Sciatic nerve (tissue), 2 donors: ENCODE results near the gene KDM4B. TPM values are rescaled to one million over a fixed set of nuclear protein-coding genes. Genes with fewer than 3 reads are reported as not detected.
A peak's percentile ranks its signal among the peaks of the same experiment; 100 is the strongest.

Experiments used
- ATAC-seq: fragments of 200-7000 bp; cut with Tn5 transposase; one replicate; pipeline ENCODE4 v1.9.1; 2020; ENCODE audit warnings: mild to moderate bottlenecking, moderate library complexity
- DNase-seq: peaks from one replicate; pipeline ENCODE4 v3.0.0-alpha.2; 2020; ENCODE audit warnings: low spot score
- intact Hi-C: fragments of 100-400 bp; cut with DNase I; formaldehyde crosslinking; loops from one replicate; pipeline ENCODE4 v1.14.2; 2022
- total RNA-seq: library from RNA; stranded (reverse); fragmentation: NEBNext Ultra II Directional; extraction: Animal tissue kit (Norgen Biotek cat#: 25700); gene quantifications from one replicate; pipeline ENCODE4 v1.2.1, GENCODE V29; 2021
- donor health status: DM: no; HTN: no; CAD: no.
- donor health status: DM: no; HTN: no; CAD: no.

KDM4B gene
- total RNA-seq, 1 donor from 2014 or later = 60.1 TPM

GRCh38 chr19:5143471-5144411 is 174.8 kb downstream of the KDM4B start:
- no peak for ATAC-seq

DNA sequence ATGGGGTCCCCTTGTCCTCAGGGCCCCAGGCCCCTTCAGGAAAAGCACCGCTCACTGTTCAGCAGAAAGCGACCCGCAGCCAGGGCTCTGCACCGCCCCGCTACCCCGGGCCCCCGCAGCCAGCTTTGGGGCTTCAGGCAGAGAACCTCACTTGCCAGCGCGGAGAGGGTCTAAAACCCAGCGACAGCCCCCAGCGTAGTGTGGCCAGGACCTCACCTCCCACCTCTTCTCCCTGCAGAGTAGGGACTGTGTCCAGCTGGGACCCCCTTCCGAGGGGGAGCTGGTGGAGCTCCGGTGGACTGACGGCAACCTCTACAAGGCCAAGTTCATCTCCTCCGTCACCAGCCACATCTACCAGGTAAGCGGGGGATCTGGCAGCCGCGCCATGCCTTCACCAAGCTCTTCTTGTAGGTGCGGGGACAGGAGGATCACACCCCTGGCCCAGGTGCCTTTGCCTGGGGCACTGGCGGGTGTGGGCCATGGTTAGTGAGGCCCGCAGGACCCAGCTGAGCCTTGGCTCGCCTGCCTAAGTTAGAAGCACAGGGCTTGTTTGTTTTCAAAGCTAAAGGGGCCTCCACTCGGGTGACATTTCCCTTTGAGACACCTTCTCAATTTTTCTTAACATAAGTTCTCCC is 175.7 kb downstream of the KDM4B start:
- DNase-seq (no peak), ATAC-seq (no peak)
- intact Hi-C loops = no loop called here

More at GRCh38 chr19:5143471-5144411, 174.8 kb downstream of the KDM4B start:
- DNase-seq = no peak
- intact Hi-C loops = no loop called here

- peak; percentile 59 for DNase-seq
- intact Hi-C loops = loop anchor here (2.0 kb wide), 1 partner anchor 65 kb away; no protein-coding TSS in a partner anchor
Measured at GRCh38 chr19:5145521-5146511, 176.9 kb downstream of the KDM4B start.

GRCh38 chr19:5147074-5147977 is 178.4 kb downstream of the KDM4B start:
- intact Hi-C loops = loop anchor here (2.0 kb wide), 1 partner anchor 67 kb away; no protein-coding TSS in a partner anchor
- ATAC-seq = no peak
- DNase-seq = peak; percentile 53

More at GRCh38 chr19:5145521-5146511, 176.9 kb downstream of the KDM4B start:
- no peak for ATAC-seq

- peak; percentile 44 for ATAC-seq
- intact Hi-C loops = loop anchor here (2.0 kb wide), 1 partner anchor 67 kb away; no protein-coding TSS in a partner anchor
Measured at GRCh38 chr19:5147978-5148793, 179.3 kb downstream of the KDM4B start.

GRCh38 chr19:5148794-5149190 is 179.9 kb downstream of the KDM4B start:
- DNase-seq = peak; percentile 59

More at GRCh38 chr19:5147978-5148793, 179.3 kb downstream of the KDM4B start:
- DNase-seq = peak; percentile 60

GRCh38 chr19:5149508-5149907 is 180.6 kb downstream of the KDM4B start:
- no peak for ATAC-seq
- intact Hi-C loops = no loop called here
- no peak for DNase-seq

More at GRCh38 chr19:5148794-5149190, 179.9 kb downstream of the KDM4B start:
- no peak for ATAC-seq
- intact Hi-C loops = no loop called here

GRCh38 chr19:5149932-5150901 is 181.3 kb downstream of the KDM4B start:
- no peak for ATAC-seq
- no peak for DNase-seq
- intact Hi-C loops = no loop called here

DNA sequence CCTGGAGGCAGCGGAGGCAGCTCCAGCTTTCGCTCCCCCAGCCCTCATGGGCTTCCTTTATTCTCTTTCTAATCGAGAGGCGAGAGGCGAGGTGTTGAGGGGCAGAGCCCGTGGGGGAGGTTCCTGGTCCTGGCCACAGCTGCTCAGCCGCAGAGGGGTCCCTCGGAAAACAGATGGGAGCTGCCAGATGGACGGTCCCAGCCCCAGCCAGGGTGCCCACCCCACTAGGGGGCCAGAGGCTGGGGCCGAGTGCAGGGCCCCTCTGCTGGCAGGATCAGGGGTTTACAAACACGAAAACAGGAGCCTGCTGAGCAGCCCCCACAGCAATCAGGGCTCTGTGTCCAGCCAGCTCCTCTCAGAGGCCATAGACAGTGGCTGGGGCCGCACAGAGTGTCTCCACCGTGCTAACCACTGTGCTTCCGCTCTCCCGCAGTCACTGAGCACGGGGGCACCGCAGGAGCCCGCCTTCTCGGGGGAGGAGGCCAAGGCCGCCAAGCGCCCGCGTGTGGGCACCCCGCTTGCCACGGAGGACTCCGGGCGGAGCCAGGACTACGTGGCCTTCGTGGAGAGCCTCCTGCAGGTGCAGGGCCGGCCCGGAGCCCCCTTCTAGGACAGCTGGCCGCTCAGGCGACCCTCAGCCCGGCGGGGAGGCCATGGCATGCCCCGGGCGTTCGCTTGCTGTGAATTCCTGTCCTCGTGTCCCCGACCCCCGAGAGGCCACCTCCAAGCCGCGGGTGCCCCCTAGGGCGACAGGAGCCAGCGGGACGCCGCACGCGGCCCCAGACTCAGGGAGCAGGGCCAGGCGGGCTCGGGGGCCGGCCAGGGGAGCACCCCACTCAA is 182.2 kb downstream of the KDM4B start:
- intact Hi-C loops = no loop called here
- no peak for ATAC-seq
- DNase-seq = peak; percentile 53

DNA sequence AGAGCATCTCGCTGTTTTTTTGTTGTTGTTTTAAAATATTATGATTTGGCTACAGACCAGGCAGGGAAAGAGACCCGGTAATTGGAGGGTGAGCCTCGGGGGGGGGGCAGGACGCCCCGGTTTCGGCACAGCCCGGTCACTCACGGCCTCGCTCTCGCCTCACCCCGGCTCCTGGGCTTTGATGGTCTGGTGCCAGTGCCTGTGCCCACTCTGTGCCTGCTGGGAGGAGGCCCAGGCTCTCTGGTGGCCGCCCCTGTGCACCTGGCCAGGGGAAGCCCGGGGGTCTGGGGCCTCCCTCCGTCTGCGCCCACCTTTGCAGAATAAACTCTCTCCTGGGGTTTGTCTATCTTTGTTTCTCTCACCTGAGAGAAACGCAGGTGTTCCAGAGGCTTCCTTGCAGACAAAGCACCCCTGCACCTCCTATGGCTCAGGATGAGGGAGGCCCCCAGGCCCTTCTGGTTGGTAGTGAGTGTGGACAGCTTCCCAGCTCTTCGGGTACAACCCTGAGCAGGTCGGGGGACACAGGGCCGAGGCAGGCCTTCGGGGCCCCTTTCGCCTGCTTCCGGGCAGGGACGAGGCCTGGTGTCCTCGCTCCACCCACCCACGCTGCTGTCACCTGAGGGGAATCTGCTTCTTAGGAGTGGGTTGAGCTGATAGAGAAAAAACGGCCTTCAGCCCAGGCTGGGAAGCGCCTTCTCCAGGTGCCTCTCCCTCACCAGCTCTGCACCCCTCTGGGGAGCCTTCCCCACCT is 183.3 kb downstream of the KDM4B start:
- DNase-seq (peak; percentile 54), ATAC-seq (no peak)
- intact Hi-C loops = no loop called here

GRCh38 chr19:5152767-5153532 is 184.0 kb downstream of the KDM4B start:
- ATAC-seq (no peak), DNase-seq (no peak)
- intact Hi-C loops = no loop called here

- DNase-seq = no peak
- intact Hi-C loops = no loop called here
- no peak for ATAC-seq
Measured at GRCh38 chr19:5153601-5154128, 184.8 kb downstream of the KDM4B start.

DNA sequence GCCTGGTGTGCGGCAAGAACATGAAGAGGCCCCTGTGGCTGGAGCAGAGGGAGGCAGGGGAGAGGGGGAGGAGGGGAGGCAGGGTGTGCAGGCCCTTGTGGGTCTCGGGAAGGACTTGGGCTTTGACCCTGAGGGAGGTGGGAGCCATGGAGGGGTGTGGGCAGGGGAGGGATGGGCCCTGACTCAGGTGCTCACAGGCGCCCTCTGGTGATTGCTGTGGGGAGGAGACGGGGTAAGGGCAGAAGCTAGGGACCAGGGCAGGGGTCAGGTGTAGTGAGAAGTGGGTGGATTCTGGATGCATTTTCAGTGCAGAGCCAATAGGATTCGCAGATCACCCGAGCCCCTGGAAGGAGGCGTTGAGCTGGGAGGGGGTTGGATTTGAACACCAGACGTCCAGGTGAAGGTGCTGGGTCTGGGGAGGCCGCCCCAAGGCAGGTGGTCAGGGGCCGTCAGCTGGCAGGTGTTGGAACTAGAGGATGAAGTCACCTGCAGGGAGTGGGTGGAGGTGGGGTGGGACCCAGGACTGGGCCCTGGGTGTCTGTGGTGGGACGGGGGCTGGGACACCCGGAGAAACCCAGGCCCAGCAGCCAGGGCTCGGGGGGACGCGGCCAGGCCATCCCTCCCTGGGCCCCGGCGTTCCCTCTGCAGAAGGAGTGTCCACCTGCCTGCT is 185.4 kb downstream of the KDM4B start:
- ATAC-seq (peak; percentile 50), DNase-seq (no peak)
- intact Hi-C loops = no loop called here
